Smooth muscle cell of the brain vasculature (primary cell): ENCODE data around the gene DNAH14.
"Not testable (repeated sequence)": the region's sequence is repeated elsewhere in the genome, so short reads cannot be mapped to it uniquely, and the experiment has no call there.

Source experiments
- DNase-seq: peaks from one replicate; pipeline ENCODE4 v3.0.0-alpha.2; 2012; ENCODE audit warnings: low read depth, low spot score

The DNAH14 gene

GRCh38 chr1:224921354-224921753 is 8.1 kb upstream of the DNAH14 start:
- no peak for DNase-seq

GRCh38 chr1:224922404-224923164 is 6.9 kb upstream of the DNAH14 start:
- no peak for DNase-seq

GRCh38 chr1:224923726-224924125 is 5.7 kb upstream of the DNAH14 start:
- no peak for DNase-seq

GRCh38 chr1:224927631-224928030 is 1.8 kb upstream of the DNAH14 start:
- not testable (repeated sequence) for DNase-seq

GRCh38 chr1:224928906-224929305 is 569 bp upstream of the DNAH14 start:
- DNase-seq, result no peak

GRCh38 chr1:224931605-224932004 is 2.1 kb downstream of the DNAH14 start:
- DNase-seq, result no peak

- DNase-seq, result no peak
Measured at GRCh38 chr1:224932607-224933249, 3.3 kb downstream of the DNAH14 start.

GRCh38 chr1:224933584-224933983 is 4.1 kb downstream of the DNAH14 start:
- DNase-seq, result no peak

GRCh38 chr1:224938652-224939051 is 9.2 kb downstream of the DNAH14 start:
- DNase-seq, result no peak

GRCh38 chr1:224939844-224940425 is 10.5 kb downstream of the DNAH14 start:
- no peak for DNase-seq

- not testable (repeated sequence) for DNase-seq
Measured at GRCh38 chr1:224940735-224941134, 11.3 kb downstream of the DNAH14 start.

GRCh38 chr1:224945651-224946348 is 16.3 kb downstream of the DNAH14 start:
- DNase-seq, result not testable (repeated sequence)

- DNase-seq, result not testable (repeated sequence)
Measured at GRCh38 chr1:224946349-224946691, 16.8 kb downstream of the DNAH14 start.

GRCh38 chr1:224957696-224958095 is 28.2 kb downstream of the DNAH14 start:
- no peak for DNase-seq

GRCh38 chr1:224958490-224958889 is 29.0 kb downstream of the DNAH14 start:
- DNase-seq, result no peak

GRCh38 chr1:224959115-224959514 is 29.6 kb downstream of the DNAH14 start:
- DNase-seq, result no peak

GRCh38 chr1:224959656-224960055 is 30.2 kb downstream of the DNAH14 start:
- no peak for DNase-seq

- DNase-seq, result no peak
Measured at GRCh38 chr1:224980181-224980580, 50.7 kb downstream of the DNAH14 start.

- DNase-seq, result not testable (repeated sequence)
Measured at GRCh38 chr1:224981922-224982354, 52.5 kb downstream of the DNAH14 start.

- no peak for DNase-seq
Measured at GRCh38 chr1:224988042-224988441, 58.6 kb downstream of the DNAH14 start.

- no peak for DNase-seq
Measured at GRCh38 chr1:224989615-224990014, 60.1 kb downstream of the DNAH14 start.

GRCh38 chr1:224991550-224991949 is 62.1 kb downstream of the DNAH14 start:
- not testable (repeated sequence) for DNase-seq
